ENCODE data around the gene SEC14L2. TPM values are rescaled to one million over a fixed set of nuclear protein-coding genes. Genes with fewer than 3 reads are reported as not detected.
A peak's percentile ranks its signal among the peaks of the same experiment; 100 is the strongest.

Gene SEC14L2
- total RNA-seq, 1 experiment from 2014 or later = 8.2 TPM

DNA sequence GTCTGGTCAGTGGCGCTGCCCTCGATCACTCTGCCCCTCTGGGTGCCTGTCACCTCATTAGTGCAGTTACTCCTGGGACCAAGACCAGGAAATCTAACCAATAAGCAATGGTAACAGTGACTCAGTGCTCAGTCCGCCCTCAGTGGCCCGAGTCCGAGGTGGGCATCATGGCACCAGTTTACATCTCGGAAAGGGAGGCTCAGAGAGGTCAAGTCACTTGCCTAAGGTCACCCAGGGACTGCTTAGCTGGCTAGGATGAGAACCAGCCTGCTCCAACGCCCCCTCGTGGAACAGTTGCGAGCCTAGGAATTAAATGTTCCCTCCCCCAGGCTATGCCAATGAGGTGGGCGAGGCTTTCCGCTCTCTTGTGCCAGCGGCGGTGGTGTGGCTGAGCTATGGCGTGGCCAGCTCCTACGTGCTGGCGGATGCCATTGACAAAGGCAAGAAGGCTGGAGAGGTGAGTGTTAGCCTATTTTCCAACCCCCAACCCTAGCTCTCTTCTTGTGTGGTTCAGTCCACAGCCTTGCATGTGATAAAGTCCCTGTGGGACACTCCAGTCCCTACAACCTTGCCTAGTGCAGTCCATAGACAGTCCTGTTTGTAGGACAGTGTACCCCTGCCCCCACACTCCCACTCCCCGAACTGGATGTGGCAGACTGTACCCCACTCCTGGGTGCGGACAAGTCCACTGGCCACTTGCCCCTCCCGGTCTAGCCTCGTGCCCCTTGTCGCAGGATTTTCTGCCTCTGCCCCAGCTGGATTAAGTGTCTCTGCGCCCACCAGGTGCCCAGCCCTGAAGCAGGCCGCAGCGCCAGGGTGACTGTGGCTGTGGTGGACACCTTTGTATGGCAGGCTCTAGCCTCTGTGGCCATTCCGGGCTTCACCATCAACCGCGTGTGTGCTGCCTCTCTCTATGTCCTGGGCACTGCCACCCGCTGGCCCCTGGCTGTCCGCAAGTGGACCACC is 29.9 kb downstream of the SEC14L2 start:
- H3K4me1 Mint-ChIP-seq = peaks cover 34 to 36% of the 10 kb centered on the region in 2 experiments
- peaks cover 21% of the 10 kb centered on the region for H3K23me2 ChIP-seq (ENCODE audit: insufficient read length, low read depth, low read length, poor library complexity, severe bottlenecking)

More for the DNA sequence above, 29.9 kb downstream of the SEC14L2 start:
- Histone ChIP-seq H4K91ac (ENCODE audit: insufficient read length, low read depth, low read length) (no peak overlapping the region), H3K4me1 (ENCODE audit: insufficient read depth, low read length) (peaks cover 5% of the 10 kb centered on the region; the same call in 1 of the 2 replicates), H2AK5ac (ENCODE audit: insufficient read length, low read length) (no peak overlapping the region), H2BK5ac (ENCODE audit: insufficient read length, low read length) (no peak overlapping the region), H3T11ph (ENCODE audit: low read length) (no peak overlapping the region), H2AFZ (ENCODE audit: low read length) (no peak overlapping the region), H3K4me2 (ENCODE audit: insufficient read depth, insufficient read length, low read length) (peak overlapping the region; percentile 83), H2BK20ac (ENCODE audit: low read depth, low read length, poor library complexity, severe bottlenecking) (no peak overlapping the region), H4K20me1 (ENCODE audit: control insufficient read depth, insufficient read depth, insufficient read length) (no peaks in the 10 kb centered on the region), H3K4ac (ENCODE audit: low read depth, low read length) (no peak overlapping the region), H2BK15ac (ENCODE audit: low read depth, low read length) (no peak overlapping the region), H3K9ac (ENCODE audit: extremely low read depth, insufficient read length, low read length) (no peak overlapping the region), H3K56ac (ENCODE audit: insufficient read length, low read depth, low read length) (no peak overlapping the region), H2BK120ac (ENCODE audit: low read depth, low read length, poor library complexity, severe bottlenecking) (no peak overlapping the region), H3K27me3 (ENCODE audit: insufficient read depth, low read length) (no peaks in the 10 kb centered on the region), H3K27ac (ENCODE audit: insufficient read length, low read depth, low read length) (no peak overlapping the region), H3K9me3 (ENCODE audit: control insufficient read depth, low read depth, low read length) (no peaks in the 10 kb centered on the region), H4K5ac (ENCODE audit: insufficient read length, low read depth, low read length) (no peak overlapping the region), H4K8ac (replicated peaks; ENCODE audit: insufficient read length, low read depth, low read length) (no peak overlapping the region), H3K23ac (ENCODE audit: insufficient read length, low read depth, low read length) (no peak overlapping the region), H3K14ac (ENCODE audit: insufficient read depth, low read length) (no peak overlapping the region), H3K18ac (ENCODE audit: insufficient read length, low read depth, low read length) (no peak overlapping the region), H3K79me1 (ENCODE audit: insufficient read depth, low read depth, low read length, poor library complexity, severe bottlenecking) (no peaks in the 10 kb centered on the region), H2BK12ac (ENCODE audit: insufficient read length, low read depth, low read length) (no peak overlapping the region), H3K79me2 (ENCODE audit: insufficient read depth, low read length) (no peaks in the 10 kb centered on the region; the same call in 1 of the 2 replicates)
- TF ChIP-seq, protein P1, sequence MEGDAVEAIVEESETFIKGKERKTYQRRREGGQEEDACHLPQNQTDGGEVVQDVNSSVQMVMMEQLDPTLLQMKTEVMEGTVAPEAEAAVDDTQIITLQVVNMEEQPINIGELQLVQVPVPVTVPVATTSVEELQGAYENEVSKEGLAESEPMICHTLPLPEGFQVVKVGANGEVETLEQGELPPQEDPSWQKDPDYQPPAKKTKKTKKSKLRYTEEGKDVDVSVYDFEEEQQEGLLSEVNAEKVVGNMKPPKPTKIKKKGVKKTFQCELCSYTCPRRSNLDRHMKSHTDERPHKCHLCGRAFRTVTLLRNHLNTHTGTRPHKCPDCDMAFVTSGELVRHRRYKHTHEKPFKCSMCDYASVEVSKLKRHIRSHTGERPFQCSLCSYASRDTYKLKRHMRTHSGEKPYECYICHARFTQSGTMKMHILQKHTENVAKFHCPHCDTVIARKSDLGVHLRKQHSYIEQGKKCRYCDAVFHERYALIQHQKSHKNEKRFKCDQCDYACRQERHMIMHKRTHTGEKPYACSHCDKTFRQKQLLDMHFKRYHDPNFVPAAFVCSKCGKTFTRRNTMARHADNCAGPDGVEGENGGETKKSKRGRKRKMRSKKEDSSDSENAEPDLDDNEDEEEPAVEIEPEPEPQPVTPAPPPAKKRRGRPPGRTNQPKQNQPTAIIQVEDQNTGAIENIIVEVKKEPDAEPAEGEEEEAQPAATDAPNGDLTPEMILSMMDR (conservative IDR thresholded peaks at IDR 0.05) = peak; percentile 80
- H3K27ac Mint-ChIP-seq = peak overlapping the region; percentile 40 to 94 (median 88); a peak in 4 of 7 replicates
- DNase-seq = peak; percentile 91
- peak overlapping the region; percentile 87 to 92 for H3K4me3 Mint-ChIP-seq
- H3K27me3 Mint-ChIP-seq (ENCODE audit: low read depth) = no peaks in the 10 kb centered on the region; the same call in 1 of the 2 replicates
- H3K9me3 Mint-ChIP-seq = no peaks in the 10 kb centered on the region
- WGBS (ENCODE audit: extremely low coverage, insufficient read length, low lambda C conversion rate) = no CpG with 5 or more reads among the region's 29 CpGs
- H3K36me3 Mint-ChIP-seq (ENCODE audit: insufficient read depth in 1 of 3, low read depth in 3 of 3) = peaks cover 12 to 29% (median 26%) of the 10 kb centered on the region in 3 experiments
